Liver (tissue), 3 donors: ENCODE data around the gene LHFPL2.

Source experiments
- ATF3 ChIP-seq: IDR thresholded peaks from 2 replicates; pipeline ENCODE4 v1.6.1; 2016; ENCODE audit warnings: antibody characterized with exemption
- FOXA1 ChIP-seq: IDR thresholded peaks from 2 replicates; pipeline ENCODE4 v1.6.1; 2016; ENCODE audit warnings: antibody characterized with exemption
- GABPA ChIP-seq, 2 donors: IDR thresholded peaks in 1 of 2; conservative IDR thresholded peaks in 1 of 2; 2 replicates each; pipeline ENCODE4 v1.6.1; 2016; ENCODE audit warnings: antibody characterized with exemption in 2 of 2, mild to moderate bottlenecking in 1 of 2, moderate library complexity in 1 of 2
- HNF4G ChIP-seq: IDR thresholded peaks from 2 replicates; pipeline ENCODE4 v1.6.1; 2016; ENCODE audit warnings: antibody characterized with exemption
- JUND ChIP-seq, 2 donors: IDR thresholded peaks; 2 replicates each; pipeline ENCODE4 v1.6.1; 2016; ENCODE audit warnings: antibody characterized with exemption in 2 of 2
- RAD21 ChIP-seq, 2 donors: IDR thresholded peaks; 2 replicates each; pipeline ENCODE4 v1.6.1; 2016; ENCODE audit warnings: antibody characterized with exemption in 2 of 2, mild to moderate bottlenecking in 2 of 2
- RXRA ChIP-seq, 2 donors: IDR thresholded peaks; 2 replicates each; pipeline ENCODE4 v1.6.1; 2017 to 2018; ENCODE audit warnings: antibody characterized with exemption in 2 of 2, mild to moderate bottlenecking in 1 of 2
- SP1 ChIP-seq: IDR thresholded peaks from 2 replicates; pipeline ENCODE4 v1.6.1; 2018; ENCODE audit warnings: antibody characterized with exemption, mild to moderate bottlenecking
- TAF1 ChIP-seq: conservative IDR thresholded peaks from 2 replicates; pipeline ENCODE4 v1.6.1; 2016; ENCODE audit warnings: antibody characterized with exemption, mild to moderate bottlenecking
- YY1 ChIP-seq: IDR thresholded peaks from 2 replicates; pipeline ENCODE4 v1.6.1; 2016; ENCODE audit warnings: antibody characterized with exemption, mild to moderate bottlenecking
- TF ChIP-seq, protein P1 (sequence below): fragments of 150-350 bp; IDR thresholded peaks from 2 replicates; pipeline ENCODE4 v1.5.1; 2017; ENCODE audit warnings: improper control_type of control experiment, low read depth, low read length; ENCODE audit not compliant: missing input control
- TF ChIP-seq, protein P2 (sequence below): IDR thresholded peaks from 2 replicates; pipeline ENCODE4 v1.6.1; 2016; ENCODE audit warnings: antibody characterized with exemption
- TF ChIP-seq, protein P3 (sequence below): IDR thresholded peaks from 2 replicates; pipeline ENCODE4 v1.6.1; 2016; ENCODE audit warnings: antibody characterized with exemption, mild to moderate bottlenecking
- donor health status: healthy.
- donor health status: healthy.

GRCh38 chr5:78567617-78568016 lies 81.0 kb downstream of the LHFPL2 start:
- TF ChIP-seq, protein P1, sequence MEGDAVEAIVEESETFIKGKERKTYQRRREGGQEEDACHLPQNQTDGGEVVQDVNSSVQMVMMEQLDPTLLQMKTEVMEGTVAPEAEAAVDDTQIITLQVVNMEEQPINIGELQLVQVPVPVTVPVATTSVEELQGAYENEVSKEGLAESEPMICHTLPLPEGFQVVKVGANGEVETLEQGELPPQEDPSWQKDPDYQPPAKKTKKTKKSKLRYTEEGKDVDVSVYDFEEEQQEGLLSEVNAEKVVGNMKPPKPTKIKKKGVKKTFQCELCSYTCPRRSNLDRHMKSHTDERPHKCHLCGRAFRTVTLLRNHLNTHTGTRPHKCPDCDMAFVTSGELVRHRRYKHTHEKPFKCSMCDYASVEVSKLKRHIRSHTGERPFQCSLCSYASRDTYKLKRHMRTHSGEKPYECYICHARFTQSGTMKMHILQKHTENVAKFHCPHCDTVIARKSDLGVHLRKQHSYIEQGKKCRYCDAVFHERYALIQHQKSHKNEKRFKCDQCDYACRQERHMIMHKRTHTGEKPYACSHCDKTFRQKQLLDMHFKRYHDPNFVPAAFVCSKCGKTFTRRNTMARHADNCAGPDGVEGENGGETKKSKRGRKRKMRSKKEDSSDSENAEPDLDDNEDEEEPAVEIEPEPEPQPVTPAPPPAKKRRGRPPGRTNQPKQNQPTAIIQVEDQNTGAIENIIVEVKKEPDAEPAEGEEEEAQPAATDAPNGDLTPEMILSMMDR, result no peak
- TF ChIP-seq SP1 (no peak), FOXA1 (no peak), TAF1 (no peak), JUND (IDR thresholded peaks at IDR 0.05) (no peak), HNF4G (no peak), RAD21 (IDR thresholded peaks at IDR 0.05) (no peak), ATF3 (no peak), YY1 (no peak), GABPA (IDR thresholded peaks at IDR 0.05 in 1 of 2, conservative IDR thresholded peaks at IDR 0.05 in 1 of 2) (no peak), RXRA (IDR thresholded peaks at IDR 0.05) (no peak)
- TF ChIP-seq, protein P2, sequence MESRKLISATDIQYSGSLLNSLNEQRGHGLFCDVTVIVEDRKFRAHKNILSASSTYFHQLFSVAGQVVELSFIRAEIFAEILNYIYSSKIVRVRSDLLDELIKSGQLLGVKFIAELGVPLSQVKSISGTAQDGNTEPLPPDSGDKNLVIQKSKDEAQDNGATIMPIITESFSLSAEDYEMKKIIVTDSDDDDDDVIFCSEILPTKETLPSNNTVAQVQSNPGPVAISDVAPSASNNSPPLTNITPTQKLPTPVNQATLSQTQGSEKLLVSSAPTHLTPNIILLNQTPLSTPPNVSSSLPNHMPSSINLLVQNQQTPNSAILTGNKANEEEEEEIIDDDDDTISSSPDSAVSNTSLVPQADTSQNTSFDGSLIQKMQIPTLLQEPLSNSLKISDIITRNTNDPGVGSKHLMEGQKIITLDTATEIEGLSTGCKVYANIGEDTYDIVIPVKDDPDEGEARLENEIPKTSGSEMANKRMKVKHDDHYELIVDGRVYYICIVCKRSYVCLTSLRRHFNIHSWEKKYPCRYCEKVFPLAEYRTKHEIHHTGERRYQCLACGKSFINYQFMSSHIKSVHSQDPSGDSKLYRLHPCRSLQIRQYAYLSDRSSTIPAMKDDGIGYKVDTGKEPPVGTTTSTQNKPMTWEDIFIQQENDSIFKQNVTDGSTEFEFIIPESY, result no peak
- TF ChIP-seq, protein P3, sequence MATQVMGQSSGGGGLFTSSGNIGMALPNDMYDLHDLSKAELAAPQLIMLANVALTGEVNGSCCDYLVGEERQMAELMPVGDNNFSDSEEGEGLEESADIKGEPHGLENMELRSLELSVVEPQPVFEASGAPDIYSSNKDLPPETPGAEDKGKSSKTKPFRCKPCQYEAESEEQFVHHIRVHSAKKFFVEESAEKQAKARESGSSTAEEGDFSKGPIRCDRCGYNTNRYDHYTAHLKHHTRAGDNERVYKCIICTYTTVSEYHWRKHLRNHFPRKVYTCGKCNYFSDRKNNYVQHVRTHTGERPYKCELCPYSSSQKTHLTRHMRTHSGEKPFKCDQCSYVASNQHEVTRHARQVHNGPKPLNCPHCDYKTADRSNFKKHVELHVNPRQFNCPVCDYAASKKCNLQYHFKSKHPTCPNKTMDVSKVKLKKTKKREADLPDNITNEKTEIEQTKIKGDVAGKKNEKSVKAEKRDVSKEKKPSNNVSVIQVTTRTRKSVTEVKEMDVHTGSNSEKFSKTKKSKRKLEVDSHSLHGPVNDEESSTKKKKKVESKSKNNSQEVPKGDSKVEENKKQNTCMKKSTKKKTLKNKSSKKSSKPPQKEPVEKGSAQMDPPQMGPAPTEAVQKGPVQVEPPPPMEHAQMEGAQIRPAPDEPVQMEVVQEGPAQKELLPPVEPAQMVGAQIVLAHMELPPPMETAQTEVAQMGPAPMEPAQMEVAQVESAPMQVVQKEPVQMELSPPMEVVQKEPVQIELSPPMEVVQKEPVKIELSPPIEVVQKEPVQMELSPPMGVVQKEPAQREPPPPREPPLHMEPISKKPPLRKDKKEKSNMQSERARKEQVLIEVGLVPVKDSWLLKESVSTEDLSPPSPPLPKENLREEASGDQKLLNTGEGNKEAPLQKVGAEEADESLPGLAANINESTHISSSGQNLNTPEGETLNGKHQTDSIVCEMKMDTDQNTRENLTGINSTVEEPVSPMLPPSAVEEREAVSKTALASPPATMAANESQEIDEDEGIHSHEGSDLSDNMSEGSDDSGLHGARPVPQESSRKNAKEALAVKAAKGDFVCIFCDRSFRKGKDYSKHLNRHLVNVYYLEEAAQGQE, result no peak
